Activated CD4-positive, alpha-beta T cell treated with anti-CD3 and anti-CD28 coated beads for 4 hours (primary cell): ENCODE results near the gene TXNDC16.
"Not testable (repeated sequence)": the region's sequence is repeated elsewhere in the genome, so short reads cannot be mapped to it uniquely, and the experiment has no call there.

Experiments used
- DNase-seq, 2 donors: peaks; one replicate each; pipeline ENCODE4 v3.0.0-alpha.2; 2020

The TXNDC16 gene

GRCh38 chr14:52552063-52552988, at the start of gene TXNDC16, which contains the start of gene GPR137C:
Gene TXNDC16 (minus strand): TSS chr14:52552505. CDS start chr14:52543557, 8,948 bp downstream.
Gene GPR137C (plus strand): TSS chr14:52552836. CDS start chr14:52553148, 312 bp downstream.
- peak; percentile 100 for DNase-seq

GRCh38 chr14:52599974-52600373, 47.7 kb upstream of the TXNDC16 start:
- DNase-seq, result no peak

- DNase-seq, result no peak
These were observed 46.3 kb upstream of the TXNDC16 start for GRCh38 chr14:52598568-52598967.

GRCh38 chr14:52596861-52597260, 44.6 kb upstream of the TXNDC16 start:
- no peak for DNase-seq

GRCh38 chr14:52596320-52596719, 44.0 kb upstream of the TXNDC16 start:
- no peak for DNase-seq

GRCh38 chr14:52590318-52590717, 38.0 kb upstream of the TXNDC16 start:
- DNase-seq, result no peak

- DNase-seq, result no peak
These were observed 37.3 kb upstream of the TXNDC16 start for GRCh38 chr14:52589646-52590045.

GRCh38 chr14:52583544-52583943, 31.2 kb upstream of the TXNDC16 start:
- no peak for DNase-seq

GRCh38 chr14:52575858-52576257, 23.6 kb upstream of the TXNDC16 start:
- DNase-seq, result no peak

GRCh38 chr14:52568454-52568853, 16.1 kb upstream of the TXNDC16 start:
- DNase-seq, result not testable (repeated sequence)

- no peak for DNase-seq
These were observed 10.8 kb upstream of the TXNDC16 start for GRCh38 chr14:52563120-52563519.

GRCh38 chr14:52558688-52559087, 6.4 kb upstream of the TXNDC16 start:
- DNase-seq, result no peak

GRCh38 chr14:52553671-52554575, 1.6 kb upstream of the TXNDC16 start:
- peak; percentile 81 to 83 for DNase-seq

GRCh38 chr14:52553002-52553670, 831 bp upstream of the TXNDC16 start:
- DNase-seq, result peak; percentile 22 to 36

GRCh38 chr14:52551696-52552062, 626 bp downstream of the TXNDC16 start:
- no peak for DNase-seq

- no peak for DNase-seq
These were observed 1.1 kb downstream of the TXNDC16 start for GRCh38 chr14:52551205-52551604.

GRCh38 chr14:52550661-52551060, 1.6 kb downstream of the TXNDC16 start:
- DNase-seq, result no peak

- DNase-seq, result no peak
These were observed 4.8 kb downstream of the TXNDC16 start for GRCh38 chr14:52547526-52547925.

- no peak for DNase-seq
These were observed 5.3 kb downstream of the TXNDC16 start for GRCh38 chr14:52547027-52547426.

GRCh38 chr14:52546318-52546670, 6.0 kb downstream of the TXNDC16 start:
- DNase-seq, result no peak

GRCh38 chr14:52545584-52546317, 6.6 kb downstream of the TXNDC16 start:
- no peak for DNase-seq

- no peak for DNase-seq
These were observed 13.7 kb downstream of the TXNDC16 start for GRCh38 chr14:52538623-52539022.
